Measurements from ENCODE around the gene SLC38A8. TPM values are rescaled to one million over a fixed set of nuclear protein-coding genes. Genes with fewer than 3 reads are reported as not detected.
A peak's percentile ranks its signal among the peaks of the same experiment; 100 is the strongest.

The SLC38A8 gene
- total RNA-seq, 1 donor: not detected

GRCh38 chr16:84050316-84050715 is 7.7 kb upstream of the SLC38A8 start:
- no peak for DNase-seq (ENCODE audit: low read depth in 2 of 3, low spot score in 2 of 3)

- DNase-seq (ENCODE audit: low read depth in 2 of 3, low spot score in 2 of 3): no peak
These were observed 6.9 kb upstream of the SLC38A8 start for GRCh38 chr16:84049403-84050060.

- no peak for DNase-seq (ENCODE audit: low read depth in 2 of 3, low spot score in 2 of 3)
These were observed 6.3 kb upstream of the SLC38A8 start for GRCh38 chr16:84048871-84049270.

- DNase-seq (ENCODE audit: low read depth in 2 of 3, low spot score in 2 of 3): no peak
These were observed 5.7 kb upstream of the SLC38A8 start for GRCh38 chr16:84048270-84048669.

GRCh38 chr16:84047626-84048025 is 5.0 kb upstream of the SLC38A8 start:
- DNase-seq (ENCODE audit: low read depth in 2 of 3, low spot score in 2 of 3): no peak

- no peak for DNase-seq (ENCODE audit: low read depth in 2 of 3, low spot score in 2 of 3)
These were observed 4.6 kb upstream of the SLC38A8 start for GRCh38 chr16:84047206-84047605.

- no peak for DNase-seq (ENCODE audit: low read depth in 2 of 3, low spot score in 2 of 3)
These were observed 3.3 kb upstream of the SLC38A8 start for GRCh38 chr16:84045818-84046470.

- DNase-seq (ENCODE audit: low read depth in 2 of 3, low spot score in 2 of 3): no peak
These were observed 2.6 kb upstream of the SLC38A8 start for GRCh38 chr16:84045001-84045817.

GRCh38 chr16:84044118-84044488 is 1.5 kb upstream of the SLC38A8 start:
- peak in 1 of 3 donors; percentile 23 for DNase-seq (ENCODE audit: low read depth in 2 of 3, low spot score in 2 of 3)

GRCh38 chr16:84043486-84044117 is 1.0 kb upstream of the SLC38A8 start:
- peak in 2 of 3 donors; percentile 14 to 27 for DNase-seq (ENCODE audit: low read depth in 2 of 3, low spot score in 2 of 3)

GRCh38 chr16:84042879-84043485 is 387 bp upstream of the SLC38A8 start:
- DNase-seq (ENCODE audit: low read depth in 2 of 3, low spot score in 2 of 3): no peak

- no peak for DNase-seq (ENCODE audit: low read depth in 2 of 3, low spot score in 2 of 3)
These were observed 714 bp downstream of the SLC38A8 start for GRCh38 chr16:84041881-84042280.

GRCh38 chr16:84040823-84041820 is 1.5 kb downstream of the SLC38A8 start:
- no peak for DNase-seq (ENCODE audit: low read depth in 2 of 3, low spot score in 2 of 3)

GRCh38 chr16:84040226-84040822 is 2.3 kb downstream of the SLC38A8 start:
- DNase-seq (ENCODE audit: low read depth in 2 of 3, low spot score in 2 of 3): no peak

GRCh38 chr16:84039696-84040095 is 2.9 kb downstream of the SLC38A8 start:
- DNase-seq (ENCODE audit: low read depth in 2 of 3, low spot score in 2 of 3): no peak

GRCh38 chr16:84038469-84038868 is 4.1 kb downstream of the SLC38A8 start:
- no peak for DNase-seq (ENCODE audit: low read depth in 2 of 3, low spot score in 2 of 3)

GRCh38 chr16:84036982-84037425 is 5.6 kb downstream of the SLC38A8 start:
- DNase-seq (ENCODE audit: low read depth in 2 of 3, low spot score in 2 of 3): no peak

- DNase-seq (ENCODE audit: low read depth in 2 of 3, low spot score in 2 of 3): no peak
These were observed 6.5 kb downstream of the SLC38A8 start for GRCh38 chr16:84036131-84036530.

GRCh38 chr16:84034516-84034915 is 8.1 kb downstream of the SLC38A8 start:
- DNase-seq (ENCODE audit: low read depth in 2 of 3, low spot score in 2 of 3): no peak

Data from hematopoietic multipotent progenitor cell (in vitro differentiated cells).